IPS-20b (cell line): ENCODE measurements around the gene PABPN1L.

Experiments used
- H3K27ac ChIP-seq: one replicate; pipeline ENCODE4 v1.5.1; 2013; ENCODE audit warnings: low read length
- H3K27me3 ChIP-seq: 2 replicates; pipeline ENCODE4 v1.6.1; 2013; ENCODE audit warnings: mild to moderate bottlenecking, low read length, inconsistent platforms; ENCODE audit not compliant: insufficient read depth
- H3K36me3 ChIP-seq: 2 replicates; pipeline ENCODE4 v1.6.1; 2013; ENCODE audit warnings: low read depth, mild to moderate bottlenecking, inconsistent platforms, low read length, moderate library complexity; ENCODE audit not compliant: insufficient read depth
- H3K4me1 ChIP-seq: 2 replicates; pipeline ENCODE4 v1.6.1; 2013; ENCODE audit warnings: mild to moderate bottlenecking, control low read depth, inconsistent platforms, low read length, moderate library complexity; ENCODE audit not compliant: insufficient read depth
- H3K4me3 ChIP-seq: 2 replicates; pipeline ENCODE4 v1.5.1; 2013; ENCODE audit warnings: mild to moderate bottlenecking, low read length, inconsistent platforms
- H3K9ac ChIP-seq: 2 replicates; pipeline ENCODE4 v1.6.1; 2013; ENCODE audit warnings: low read depth, mild to moderate bottlenecking, inconsistent platforms, low read length, moderate library complexity
- H3K9me3 ChIP-seq: 2 replicates; pipeline ENCODE4 v1.6.1; 2013; ENCODE audit warnings: mild to moderate bottlenecking, low read depth, low read length, inconsistent platforms; ENCODE audit not compliant: insufficient read depth

PABPN1L gene

GRCh38 chr16:88871349-88871702 is 4.9 kb upstream of the PABPN1L start:
- no peaks in the 10 kb centered on the region for H3K9me3 ChIP-seq
- no peaks in the 10 kb centered on the region for H3K4me1 ChIP-seq
- no peaks in the 10 kb centered on the region for H3K36me3 ChIP-seq
- no peak overlapping the region for H3K4me3 ChIP-seq
- no peak overlapping the region; the same call in 1 of the 2 replicates for H3K9ac ChIP-seq
- H3K27me3 ChIP-seq: no peaks in the 10 kb centered on the region
- H3K27ac ChIP-seq: no peak overlapping the region

- Histone ChIP-seq H3K4me3 (no peak overlapping the region), H3K36me3 (no peaks in the 10 kb centered on the region), H3K9ac (no peak overlapping the region), H3K9me3 (no peaks in the 10 kb centered on the region), H3K4me1 (no peaks in the 10 kb centered on the region), H3K27ac (no peak overlapping the region), H3K27me3 (no peaks in the 10 kb centered on the region)
Observed at GRCh38 chr16:88870608-88871348, 4.3 kb upstream of the PABPN1L start.

DNA sequence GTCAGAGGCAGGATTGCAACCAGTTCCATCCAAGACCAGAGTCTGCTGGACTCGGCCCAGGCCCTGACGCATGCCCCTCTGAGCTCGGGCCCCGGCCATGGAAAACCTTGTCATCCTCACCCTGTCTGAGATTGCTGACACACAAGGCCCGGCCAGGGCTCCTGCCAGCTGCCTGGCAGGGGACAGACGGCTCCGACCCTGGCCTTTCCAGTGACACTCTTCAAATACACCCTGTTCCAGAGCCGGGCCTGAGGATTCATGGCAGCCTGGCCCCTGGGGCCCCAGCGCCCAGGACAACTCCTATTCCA is 3.2 kb upstream of the PABPN1L start:
- Histone ChIP-seq H3K27ac (no peak overlapping the region), H3K27me3 (no peaks in the 10 kb centered on the region), H3K9ac (no peak overlapping the region), H3K36me3 (no peaks in the 10 kb centered on the region), H3K4me3 (no peak overlapping the region), H3K4me1 (no peaks in the 10 kb centered on the region), H3K9me3 (no peaks in the 10 kb centered on the region)

- no peaks in the 10 kb centered on the region for H3K9me3 ChIP-seq
- H3K9ac ChIP-seq: no peak overlapping the region
- H3K4me1 ChIP-seq: no peaks in the 10 kb centered on the region
- H3K4me3 ChIP-seq: no peak overlapping the region
- H3K36me3 ChIP-seq: no peaks in the 10 kb centered on the region
- H3K27ac ChIP-seq: no peak overlapping the region
- no peaks in the 10 kb centered on the region for H3K27me3 ChIP-seq
Observed at GRCh38 chr16:88868974-88869672, 2.7 kb upstream of the PABPN1L start.

- Histone ChIP-seq H3K27ac (no peak overlapping the region), H3K4me3 (no peak overlapping the region), H3K9ac (no peak overlapping the region), H3K9me3 (no peaks in the 10 kb centered on the region), H3K36me3 (peaks cover under 1% of the 10 kb centered on the region), H3K27me3 (no peaks in the 10 kb centered on the region), H3K4me1 (no peaks in the 10 kb centered on the region)
Observed at GRCh38 chr16:88867581-88868246, 1.3 kb upstream of the PABPN1L start.

DNA sequence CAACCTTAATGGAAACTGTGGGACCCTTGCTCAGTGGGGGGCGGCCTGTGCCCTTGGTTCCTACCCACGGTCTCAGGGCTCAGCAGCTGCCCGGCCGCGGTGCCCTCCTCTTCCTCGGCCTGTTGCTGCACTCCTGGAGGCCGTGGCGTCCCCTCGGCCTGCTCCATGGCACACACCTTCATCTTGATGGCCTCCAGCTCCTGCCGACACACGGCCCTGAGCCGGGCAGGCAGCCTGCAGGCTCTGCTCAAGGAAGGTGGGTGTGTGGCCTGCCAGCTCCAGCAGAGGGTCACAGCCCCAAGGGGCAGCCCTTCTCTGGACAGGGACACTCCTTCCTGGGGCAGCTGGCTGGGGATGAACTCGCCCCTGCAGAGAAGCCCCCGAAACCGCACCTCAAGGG is 718 bp downstream of the PABPN1L start:
- Histone ChIP-seq H3K9ac (no peak overlapping the region), H3K27ac (no peak overlapping the region), H3K4me1 (no peaks in the 10 kb centered on the region), H3K36me3 (peaks cover 20% of the 10 kb centered on the region), H3K27me3 (no peaks in the 10 kb centered on the region), H3K9me3 (no peaks in the 10 kb centered on the region), H3K4me3 (no peak overlapping the region)

- Histone ChIP-seq H3K4me1 (no peaks in the 10 kb centered on the region), H3K27ac (no peak overlapping the region), H3K27me3 (no peaks in the 10 kb centered on the region), H3K9me3 (no peaks in the 10 kb centered on the region), H3K36me3 (peaks cover 24% of the 10 kb centered on the region), H3K4me3 (no peak overlapping the region), H3K9ac (no peak overlapping the region)
Observed at GRCh38 chr16:88865310-88865709, 1.1 kb downstream of the PABPN1L start.

GRCh38 chr16:88864521-88864920 is 1.9 kb downstream of the PABPN1L start:
- Histone ChIP-seq H3K4me1 (no peaks in the 10 kb centered on the region), H3K9ac (no peak overlapping the region), H3K36me3 (peaks cover 32% of the 10 kb centered on the region), H3K27ac (no peak overlapping the region), H3K4me3 (no peak overlapping the region), H3K9me3 (no peaks in the 10 kb centered on the region), H3K27me3 (no peaks in the 10 kb centered on the region)

DNA sequence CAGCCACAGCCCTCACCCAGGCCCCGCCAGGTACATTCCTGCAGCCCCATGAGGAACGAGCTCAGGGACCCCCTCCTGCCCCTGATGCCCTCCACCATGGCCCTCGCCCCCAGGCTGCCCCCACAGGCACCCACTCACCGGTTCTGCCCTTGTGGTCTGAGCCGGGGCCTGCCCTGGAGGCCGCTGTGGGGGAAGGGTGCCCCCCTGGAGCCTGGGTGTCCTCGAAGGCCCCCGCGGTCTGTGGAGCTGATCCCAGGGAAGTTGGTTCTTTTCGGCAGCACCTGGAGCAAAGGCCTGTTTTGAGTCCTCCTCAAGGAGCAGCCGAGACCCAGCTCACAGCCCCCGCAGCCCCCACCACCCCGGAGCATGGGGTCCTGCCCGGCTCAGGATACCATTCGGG is 2.4 kb downstream of the PABPN1L start:
- H3K9ac ChIP-seq: no peak overlapping the region
- H3K36me3 ChIP-seq: peaks cover 36% of the 10 kb centered on the region

DNA sequence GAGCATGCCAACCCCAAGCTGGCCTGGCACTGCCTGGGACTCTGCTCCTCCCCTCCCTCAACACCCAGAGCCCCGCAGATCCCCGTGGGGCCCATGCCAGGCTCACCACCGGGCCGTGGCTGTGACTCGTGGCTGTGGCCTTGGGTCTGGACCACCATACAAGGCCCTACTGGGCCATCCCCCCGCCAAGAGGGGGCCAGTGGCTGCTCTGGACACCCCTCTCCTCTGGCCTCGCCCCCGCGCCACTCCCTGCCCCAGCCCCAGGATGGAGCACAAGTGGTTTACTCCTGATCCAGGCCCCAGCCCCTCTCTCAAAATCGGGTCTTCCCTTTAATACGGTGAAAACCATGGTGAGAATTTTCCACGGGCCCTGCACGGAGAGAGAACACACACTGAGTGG is 3.0 kb downstream of the PABPN1L start:
- Histone ChIP-seq H3K9ac (no peak overlapping the region), H3K4me3 (no peak overlapping the region), H3K27me3 (no peaks in the 10 kb centered on the region), H3K36me3 (peaks cover 43% of the 10 kb centered on the region), H3K9me3 (no peaks in the 10 kb centered on the region), H3K4me1 (no peaks in the 10 kb centered on the region), H3K27ac (no peak overlapping the region)

More for the DNA sequence above, 2.4 kb downstream of the PABPN1L start:
- H3K9me3 ChIP-seq: no peaks in the 10 kb centered on the region
- no peak overlapping the region for H3K4me3 ChIP-seq
- no peak overlapping the region for H3K27ac ChIP-seq
- H3K4me1 ChIP-seq: no peaks in the 10 kb centered on the region
- H3K27me3 ChIP-seq: no peaks in the 10 kb centered on the region

DNA sequence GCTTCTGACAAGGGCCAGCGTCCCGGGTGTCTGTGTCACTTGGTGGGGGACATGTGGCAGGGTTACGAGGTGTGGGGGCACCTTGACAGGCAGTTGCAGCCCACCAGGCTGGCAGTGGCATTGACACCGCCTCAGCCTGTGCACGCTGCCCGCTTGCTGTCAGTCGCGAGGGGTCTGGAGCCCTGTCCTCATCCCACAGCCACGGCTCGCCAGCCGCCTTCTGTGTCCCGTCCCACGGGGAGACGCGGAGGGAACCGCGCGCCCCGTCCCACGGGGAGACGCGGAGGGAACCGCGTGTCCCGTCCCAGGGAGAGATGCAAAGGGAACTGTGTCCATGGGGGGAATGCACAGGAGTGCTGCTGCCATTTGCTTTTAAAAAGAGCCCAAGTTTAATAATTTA is 3.5 kb downstream of the PABPN1L start:
- Histone ChIP-seq H3K9ac (no peak overlapping the region), H3K4me3 (no peak overlapping the region), H3K9me3 (no peaks in the 10 kb centered on the region), H3K36me3 (peaks cover 43% of the 10 kb centered on the region), H3K27me3 (no peaks in the 10 kb centered on the region), H3K4me1 (no peaks in the 10 kb centered on the region), H3K27ac (no peak overlapping the region)

DNA sequence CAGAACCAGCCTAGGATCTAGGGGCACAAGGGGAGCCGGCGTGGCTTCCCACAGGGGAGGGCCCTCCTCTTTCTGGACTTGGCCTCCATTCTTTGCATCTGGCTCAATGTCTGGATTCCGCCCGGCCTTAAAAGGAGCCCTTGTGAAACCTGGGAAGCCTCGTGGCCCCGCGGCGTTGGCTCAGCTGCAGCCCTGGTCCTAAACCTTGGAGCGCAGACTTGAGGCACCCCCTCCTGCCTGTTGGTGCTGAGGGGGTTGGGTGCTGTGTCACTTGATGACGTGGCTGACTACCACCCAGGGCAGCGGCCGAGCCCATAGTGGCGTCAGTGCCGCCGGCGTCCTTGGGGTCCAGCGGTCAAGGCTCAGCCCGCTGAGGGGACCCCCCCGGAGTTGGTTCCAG is 5.1 kb downstream of the PABPN1L start:
- H3K36me3 ChIP-seq: peaks cover 43% of the 10 kb centered on the region
- no peaks in the 10 kb centered on the region for H3K4me1 ChIP-seq
- no peak overlapping the region for H3K27ac ChIP-seq

More for the DNA sequence above, 5.1 kb downstream of the PABPN1L start:
- no peak overlapping the region for H3K9ac ChIP-seq
- H3K9me3 ChIP-seq: no peaks in the 10 kb centered on the region
- H3K4me3 ChIP-seq: no peak overlapping the region
- H3K27me3 ChIP-seq: no peaks in the 10 kb centered on the region
